ENCODE results near the gene RIC8B.

RIC8B gene

DNA sequence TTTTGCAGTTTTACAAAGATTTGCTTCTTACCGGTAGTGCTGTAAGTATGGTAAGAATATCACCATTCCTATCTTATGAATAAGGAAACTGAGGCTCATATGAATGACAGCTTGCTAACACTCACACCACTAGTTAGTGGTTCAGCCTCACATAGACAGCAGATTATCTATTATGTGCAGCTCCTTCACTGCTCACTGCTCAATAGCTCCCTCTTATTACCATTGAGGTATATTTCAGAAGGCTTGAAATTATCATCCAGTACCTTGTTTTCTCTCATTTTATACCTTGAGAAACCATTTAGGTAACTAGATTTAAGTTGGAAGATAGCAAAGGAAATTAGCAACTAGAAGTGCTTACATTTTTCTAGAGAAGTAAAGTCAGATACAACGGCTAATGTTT is 15.5 kb downstream of the RIC8B start:
- DNase-seq (ENCODE audit: low spot score): no peak
- in situ Hi-C loops (cut with MboI; ENCODE audit: low sequenced_read_pairs, unreplicated experiment): no loop called here
- TF ChIP-seq, protein P1, sequence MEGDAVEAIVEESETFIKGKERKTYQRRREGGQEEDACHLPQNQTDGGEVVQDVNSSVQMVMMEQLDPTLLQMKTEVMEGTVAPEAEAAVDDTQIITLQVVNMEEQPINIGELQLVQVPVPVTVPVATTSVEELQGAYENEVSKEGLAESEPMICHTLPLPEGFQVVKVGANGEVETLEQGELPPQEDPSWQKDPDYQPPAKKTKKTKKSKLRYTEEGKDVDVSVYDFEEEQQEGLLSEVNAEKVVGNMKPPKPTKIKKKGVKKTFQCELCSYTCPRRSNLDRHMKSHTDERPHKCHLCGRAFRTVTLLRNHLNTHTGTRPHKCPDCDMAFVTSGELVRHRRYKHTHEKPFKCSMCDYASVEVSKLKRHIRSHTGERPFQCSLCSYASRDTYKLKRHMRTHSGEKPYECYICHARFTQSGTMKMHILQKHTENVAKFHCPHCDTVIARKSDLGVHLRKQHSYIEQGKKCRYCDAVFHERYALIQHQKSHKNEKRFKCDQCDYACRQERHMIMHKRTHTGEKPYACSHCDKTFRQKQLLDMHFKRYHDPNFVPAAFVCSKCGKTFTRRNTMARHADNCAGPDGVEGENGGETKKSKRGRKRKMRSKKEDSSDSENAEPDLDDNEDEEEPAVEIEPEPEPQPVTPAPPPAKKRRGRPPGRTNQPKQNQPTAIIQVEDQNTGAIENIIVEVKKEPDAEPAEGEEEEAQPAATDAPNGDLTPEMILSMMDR (IDR thresholded peaks at IDR 0.05; ENCODE audit: borderline replicate concordance, control extremely low read depth, extremely low read depth, insufficient read depth, missing control alignments): no peak

DNA sequence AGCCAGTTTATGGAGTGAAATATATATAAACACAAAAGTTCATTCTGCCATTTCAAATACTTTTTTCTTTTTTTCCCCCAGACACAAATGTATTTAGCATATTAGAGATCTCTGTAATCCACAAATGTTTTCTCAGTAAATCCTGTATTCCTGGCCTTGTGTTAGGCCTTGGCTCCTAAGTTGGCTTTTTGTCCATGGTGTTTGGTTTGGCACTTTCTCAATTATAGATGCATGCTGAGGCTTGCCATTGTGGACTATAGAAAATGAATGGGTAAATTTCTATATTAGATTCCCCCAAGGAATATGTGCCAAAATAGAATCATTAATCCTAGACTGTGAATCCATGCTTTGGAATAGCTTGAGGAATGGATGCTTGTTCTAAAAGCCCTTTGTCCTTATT is 17.0 kb downstream of the RIC8B start:
- TF ChIP-seq, protein P1 (IDR thresholded peaks at IDR 0.05; ENCODE audit: borderline replicate concordance, control extremely low read depth, extremely low read depth, insufficient read depth, missing control alignments): no peak
- DNase-seq (ENCODE audit: low spot score): no peak
- in situ Hi-C loops (cut with MboI; ENCODE audit: low sequenced_read_pairs, unreplicated experiment): no loop called here

DNA sequence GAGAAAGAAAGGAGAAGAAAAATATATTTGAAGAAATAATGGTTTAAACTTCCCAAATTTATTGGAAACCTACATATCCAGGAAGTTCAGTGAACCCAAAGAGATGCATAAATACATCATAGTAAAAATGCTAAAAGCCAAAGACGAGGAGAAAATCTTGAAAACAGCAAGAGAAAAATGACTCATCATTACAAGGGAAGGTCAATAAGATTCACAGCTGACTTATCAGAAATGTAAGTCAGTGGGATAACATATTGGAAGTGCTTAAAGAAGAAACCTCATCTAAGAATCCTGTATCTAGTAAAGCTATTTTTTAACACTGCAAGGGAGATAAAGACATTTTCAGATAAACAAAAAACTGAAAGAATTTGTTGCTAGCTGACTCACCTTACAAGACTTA is 19.9 kb downstream of the RIC8B start:
- TF ChIP-seq, protein P1 (IDR thresholded peaks at IDR 0.05; ENCODE audit: borderline replicate concordance, control extremely low read depth, extremely low read depth, insufficient read depth, missing control alignments): no peak
- DNase-seq (ENCODE audit: low spot score): no peak
- in situ Hi-C loops (cut with MboI; ENCODE audit: low sequenced_read_pairs, unreplicated experiment): no loop called here

DNA sequence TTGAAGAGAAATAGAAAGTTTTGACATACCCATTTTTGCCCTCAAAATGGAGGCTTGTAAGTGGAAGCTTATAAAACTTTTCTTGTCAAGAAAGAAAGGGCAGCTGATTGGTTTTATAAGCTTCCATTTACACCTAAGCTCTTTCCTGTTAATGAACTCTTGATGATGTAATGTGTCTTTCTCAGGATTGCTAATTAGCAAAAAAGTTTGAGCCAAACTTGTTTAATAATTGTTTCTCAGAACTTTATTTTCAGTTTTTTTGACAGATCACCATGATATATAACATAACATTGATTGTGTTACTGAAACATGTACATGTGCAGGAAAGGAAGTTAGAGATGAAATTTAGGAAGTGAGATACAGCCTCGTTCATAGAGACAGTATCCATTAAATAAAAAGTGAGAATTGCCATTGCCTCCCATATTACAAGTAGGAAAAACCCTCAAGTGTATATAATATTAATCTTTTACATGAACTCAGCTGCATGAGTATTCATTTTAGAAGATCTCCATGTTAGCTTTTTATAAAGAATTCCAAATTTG is 26.8 kb downstream of the RIC8B start:
- TF ChIP-seq, protein P1 (IDR thresholded peaks at IDR 0.05; ENCODE audit: borderline replicate concordance, control extremely low read depth, extremely low read depth, insufficient read depth, missing control alignments): no peak
- in situ Hi-C loops (cut with MboI; ENCODE audit: low sequenced_read_pairs, unreplicated experiment): no loop called here
- DNase-seq (ENCODE audit: low spot score): no peak

DNA sequence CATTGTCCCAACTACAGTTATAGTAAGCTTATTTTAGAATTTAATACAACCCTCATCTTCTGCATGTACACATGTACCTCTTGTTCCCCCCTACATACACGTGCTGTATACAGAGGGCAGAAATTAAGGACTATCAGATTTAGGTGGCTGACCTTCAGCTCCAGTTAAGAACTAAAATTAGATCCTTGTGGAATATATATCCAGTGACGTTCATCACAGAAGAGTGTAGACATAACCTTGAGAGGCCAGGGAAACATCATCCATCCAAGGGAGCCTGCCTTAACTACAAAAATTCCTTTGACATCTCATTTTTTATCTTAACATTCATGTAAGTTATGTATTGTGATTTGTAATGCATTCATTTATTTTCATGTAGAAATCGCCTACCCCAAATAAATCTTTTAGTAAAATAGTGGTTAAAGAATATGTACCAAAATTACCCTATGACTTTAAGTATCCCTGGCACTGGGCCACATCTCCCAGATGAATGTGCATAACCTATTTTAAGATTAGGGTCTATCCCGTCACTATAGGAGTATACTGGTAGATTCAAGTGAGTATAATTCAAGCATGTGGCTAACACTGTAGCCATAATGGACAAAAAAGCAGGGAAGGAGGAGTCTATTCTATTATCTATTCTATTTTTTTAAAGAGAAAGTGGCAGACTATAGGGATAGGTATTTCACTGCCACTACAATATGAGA is 27.5 kb downstream of the RIC8B start:
- TF ChIP-seq, protein P1 (IDR thresholded peaks at IDR 0.05; ENCODE audit: borderline replicate concordance, control extremely low read depth, extremely low read depth, insufficient read depth, missing control alignments): no peak
- no peak for DNase-seq (ENCODE audit: low spot score)
- in situ Hi-C loops (cut with MboI; ENCODE audit: low sequenced_read_pairs, unreplicated experiment): no loop called here

DNA sequence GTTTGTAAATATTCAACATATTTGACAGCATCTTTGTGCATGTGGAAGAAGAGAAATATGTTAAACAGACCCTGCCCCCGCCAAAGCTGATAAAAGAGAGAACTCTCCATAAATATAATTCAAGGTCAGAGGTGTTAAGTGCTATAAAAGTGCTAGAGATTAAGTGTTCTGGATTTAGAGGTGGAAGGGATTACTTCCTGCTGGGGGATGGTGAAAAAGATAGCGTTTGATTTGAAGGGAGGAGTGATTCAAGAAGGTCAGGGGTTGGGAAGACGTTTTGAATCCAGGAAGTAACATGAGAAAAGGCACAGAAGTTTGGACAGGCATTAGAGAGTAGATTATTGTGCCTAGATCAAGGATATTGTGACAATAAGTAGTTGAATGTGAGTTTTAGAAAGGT is 30.2 kb downstream of the RIC8B start:
- in situ Hi-C loops (cut with MboI; ENCODE audit: low sequenced_read_pairs, unreplicated experiment): no loop called here

More for the DNA sequence above, 30.2 kb downstream of the RIC8B start:
- TF ChIP-seq, protein P1 (IDR thresholded peaks at IDR 0.05; ENCODE audit: borderline replicate concordance, control extremely low read depth, extremely low read depth, insufficient read depth, missing control alignments): no peak
- DNase-seq (ENCODE audit: low spot score): no peak
